Measurements from ENCODE around the gene WDR83.
"Not testable (repeated sequence)": the region's sequence is repeated elsewhere in the genome, so short reads cannot be mapped to it uniquely, and the experiment has no call there.

Gene WDR83

DNA sequence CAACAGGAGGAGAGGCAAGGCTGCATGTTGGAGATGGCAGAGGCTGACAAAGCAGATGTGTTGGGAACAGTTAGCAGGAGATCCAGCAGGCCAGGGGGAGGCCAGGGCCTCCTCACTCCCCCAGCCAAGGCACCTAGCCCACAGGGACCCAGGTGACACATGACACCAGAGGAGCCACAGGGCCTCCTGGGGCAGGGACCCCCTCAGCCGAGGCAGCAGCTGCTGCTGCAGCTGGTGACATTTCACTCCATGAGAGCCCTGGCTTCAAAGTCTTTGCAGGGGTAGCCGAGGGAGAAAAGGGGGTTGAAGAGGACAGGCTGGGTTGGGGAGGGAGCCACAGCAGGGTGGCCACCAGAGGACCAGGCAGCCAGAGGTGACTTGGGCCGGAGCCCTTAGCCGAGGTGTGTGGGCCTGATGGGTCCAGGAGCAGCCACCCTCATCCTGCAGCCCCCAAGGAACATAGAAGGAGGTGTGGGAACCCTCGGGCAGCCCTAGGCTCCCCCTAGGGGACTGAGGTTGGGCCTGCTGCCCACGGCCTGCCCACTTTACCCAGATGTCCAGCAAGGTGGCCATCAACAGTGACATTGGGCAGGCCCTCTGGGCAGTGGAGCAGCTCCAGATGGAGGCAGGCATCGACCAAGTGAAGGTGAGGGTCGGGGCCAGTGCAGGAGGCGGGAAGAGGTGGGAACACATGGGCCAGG is 21.0 kb downstream of the WDR83 start, which contains the start of gene GNG14:
TSS of gene GNG14 (plus strand) at position 503 of the 701 bp plus-strand sequence. CDS start at position 554, 51 bp downstream.
- Histone ChIP-seq H3K9ac (ENCODE audit: low read length) (no peak within 1 kb of the TSS), H3K36me3 (ENCODE audit: control insufficient read depth, insufficient read depth, low read length) (no peaks in the 10 kb centered on the region)

DNA sequence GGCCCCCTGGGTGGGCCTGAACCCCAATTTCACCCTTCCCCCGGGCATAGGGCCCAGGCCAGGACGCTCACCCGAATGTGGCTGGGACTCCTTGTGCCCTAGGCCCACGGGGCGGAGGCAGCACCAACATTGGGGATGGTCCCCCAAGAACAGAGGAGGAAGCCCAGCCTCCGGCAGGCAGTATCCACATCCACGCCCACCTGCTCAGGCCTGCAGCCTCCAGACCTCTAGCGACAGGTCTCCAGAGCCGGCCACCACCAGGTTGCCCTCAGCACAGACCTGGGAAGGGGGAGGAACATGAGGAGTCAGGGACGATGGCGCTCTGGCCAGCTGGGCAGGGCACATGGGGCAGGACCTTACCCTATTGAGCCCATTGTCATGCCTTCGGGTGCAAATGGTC is 22.4 kb downstream of the WDR83 start:
- Histone ChIP-seq H3K9ac (ENCODE audit: low read length) (no peak overlapping the region), H3K27me3 (ENCODE audit: control insufficient read depth, insufficient read depth, low read length) (no peaks in the 10 kb centered on the region), H3K27ac (ENCODE audit: low read depth, low read length) (no peak overlapping the region), H3K4me3 (ENCODE audit: low read depth, low read length) (no peak overlapping the region), H3K4me1 (ENCODE audit: control insufficient read depth, insufficient read depth, low read length) (no peaks in the 10 kb centered on the region), H3K9me3 (ENCODE audit: control insufficient read depth, insufficient read depth, low read depth, low read length) (no peaks in the 10 kb centered on the region), H3K36me3 (ENCODE audit: control insufficient read depth, insufficient read depth, low read length) (no peaks in the 10 kb centered on the region)

More for the DNA sequence above, 21.0 kb downstream of the WDR83 start, which contains the start of gene GNG14:
- Histone ChIP-seq H3K9me3 (ENCODE audit: control insufficient read depth, insufficient read depth, low read depth, low read length) (no peaks in the 10 kb centered on the region), H3K27ac (ENCODE audit: low read depth, low read length) (no peak within 1 kb of the TSS), H3K4me3 (ENCODE audit: low read depth, low read length) (no peak within 1 kb of the TSS), H3K4me1 (ENCODE audit: control insufficient read depth, insufficient read depth, low read length) (no peaks in the 10 kb centered on the region), H3K27me3 (ENCODE audit: control insufficient read depth, insufficient read depth, low read length) (no peaks in the 10 kb centered on the region)

DNA sequence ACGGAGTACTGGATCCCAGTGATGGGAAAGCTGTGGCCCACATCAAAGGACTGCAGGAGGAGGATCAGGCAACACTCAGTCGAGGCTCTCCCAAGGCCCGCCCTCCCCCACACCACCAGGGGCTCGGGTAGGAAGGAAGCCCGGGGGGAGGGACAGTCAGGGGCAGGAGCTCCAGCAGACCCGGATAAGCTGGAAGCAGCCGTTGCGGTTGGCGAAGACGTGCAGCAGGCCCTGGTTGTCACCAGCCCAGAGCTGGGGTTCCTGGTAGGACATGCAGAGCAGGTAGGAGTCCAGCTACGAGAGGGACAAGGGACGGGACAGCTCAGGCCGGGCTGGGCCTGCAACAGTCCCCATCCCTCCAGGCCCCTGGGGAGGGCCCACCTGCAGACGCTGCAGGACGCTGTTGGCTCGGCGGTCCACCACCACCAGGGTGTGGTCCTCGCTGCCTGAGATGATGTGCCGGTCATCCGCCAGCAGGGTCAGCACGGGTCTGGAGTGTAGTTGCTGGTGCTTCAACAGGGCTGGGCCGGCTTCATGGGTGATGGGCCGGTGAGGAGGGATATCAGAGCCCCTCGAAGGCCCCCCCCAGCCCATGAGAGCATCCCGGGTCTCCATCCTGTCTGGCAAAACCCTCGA is 23.1 kb downstream of the WDR83 start:
- Histone ChIP-seq H3K4me1 (ENCODE audit: control insufficient read depth, insufficient read depth, low read length) (no peaks in the 10 kb centered on the region), H3K27me3 (ENCODE audit: control insufficient read depth, insufficient read depth, low read length) (no peaks in the 10 kb centered on the region), H3K9me3 (ENCODE audit: control insufficient read depth, insufficient read depth, low read depth, low read length) (no peaks in the 10 kb centered on the region), H3K36me3 (ENCODE audit: control insufficient read depth, insufficient read depth, low read length) (no peaks in the 10 kb centered on the region), H3K4me3 (ENCODE audit: low read depth, low read length) (no peak overlapping the region), H3K9ac (ENCODE audit: low read length) (no peak overlapping the region), H3K27ac (ENCODE audit: low read depth, low read length) (no peak overlapping the region)

DNA sequence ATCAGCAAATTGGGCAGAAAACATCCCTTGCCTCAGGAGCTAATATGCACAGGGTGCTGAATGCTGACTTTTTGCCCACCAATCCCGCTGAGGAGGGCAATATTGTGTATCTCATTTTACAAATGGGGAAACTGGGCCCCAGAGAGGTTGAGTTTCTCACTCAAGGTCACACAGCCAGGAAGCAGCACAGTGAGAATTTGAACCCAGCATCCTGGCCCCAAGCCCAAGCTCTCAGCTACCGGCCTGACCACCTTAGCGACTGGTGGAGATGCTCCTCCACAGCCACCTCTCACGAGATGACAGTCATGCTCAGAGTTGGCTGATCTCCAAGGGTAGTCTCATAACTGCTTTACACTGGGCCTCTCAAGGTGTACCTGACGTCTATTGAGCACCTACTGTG is 26.4 kb downstream of the WDR83 start:
- H3K36me3 ChIP-seq (ENCODE audit: control insufficient read depth, insufficient read depth, low read length), result 0 out of 2 replicates have a peak, but pooled peaks cover under 1% of the 10 kb centered on the region
- peaks cover 4% of the 10 kb centered on the region; the same call in 1 of the 2 replicates for H3K4me1 ChIP-seq (ENCODE audit: control insufficient read depth, insufficient read depth, low read length)
- no peak overlapping the region for H3K27ac ChIP-seq (ENCODE audit: low read depth, low read length)
- H3K9ac ChIP-seq (ENCODE audit: low read length), result no peak overlapping the region
- H3K4me3 ChIP-seq (ENCODE audit: low read depth, low read length), result no peak overlapping the region
- no peaks in the 10 kb centered on the region for H3K9me3 ChIP-seq (ENCODE audit: control insufficient read depth, insufficient read depth, low read depth, low read length)
- no peaks in the 10 kb centered on the region for H3K27me3 ChIP-seq (ENCODE audit: control insufficient read depth, insufficient read depth, low read length)

DNA sequence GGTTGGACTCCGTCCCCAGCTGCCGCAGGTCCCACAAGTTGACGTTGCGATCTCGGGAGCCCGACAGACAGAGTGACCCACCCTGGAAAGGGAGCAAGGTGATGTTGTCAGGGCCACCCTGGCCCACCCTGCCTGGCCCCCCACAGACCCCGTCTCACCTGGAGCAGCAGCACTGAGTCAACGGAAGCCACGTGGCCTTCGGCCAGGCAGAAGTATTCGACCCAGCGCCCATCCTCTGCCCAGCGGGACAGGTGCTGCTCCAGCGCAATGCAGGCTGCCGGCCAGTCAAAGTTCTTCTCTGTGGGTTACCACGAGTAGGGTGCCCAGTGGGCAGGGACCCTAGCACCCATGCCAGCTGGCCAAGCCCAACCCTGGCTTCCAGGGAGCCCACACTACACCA is 28.0 kb downstream of the WDR83 start:
- Histone ChIP-seq H3K4me1 (ENCODE audit: control insufficient read depth, insufficient read depth, low read length) (peaks cover 4% of the 10 kb centered on the region; the same call in 1 of the 2 replicates), H3K4me3 (ENCODE audit: low read depth, low read length) (no peak overlapping the region), H3K9ac (ENCODE audit: low read length) (no peak overlapping the region), H3K27me3 (ENCODE audit: control insufficient read depth, insufficient read depth, low read length) (no peaks in the 10 kb centered on the region), H3K27ac (ENCODE audit: low read depth, low read length) (no peak overlapping the region), H3K36me3 (ENCODE audit: control insufficient read depth, insufficient read depth, low read length) (peaks cover 14% of the 10 kb centered on the region), H3K9me3 (ENCODE audit: control insufficient read depth, insufficient read depth, low read depth, low read length) (no peaks in the 10 kb centered on the region)

DNA sequence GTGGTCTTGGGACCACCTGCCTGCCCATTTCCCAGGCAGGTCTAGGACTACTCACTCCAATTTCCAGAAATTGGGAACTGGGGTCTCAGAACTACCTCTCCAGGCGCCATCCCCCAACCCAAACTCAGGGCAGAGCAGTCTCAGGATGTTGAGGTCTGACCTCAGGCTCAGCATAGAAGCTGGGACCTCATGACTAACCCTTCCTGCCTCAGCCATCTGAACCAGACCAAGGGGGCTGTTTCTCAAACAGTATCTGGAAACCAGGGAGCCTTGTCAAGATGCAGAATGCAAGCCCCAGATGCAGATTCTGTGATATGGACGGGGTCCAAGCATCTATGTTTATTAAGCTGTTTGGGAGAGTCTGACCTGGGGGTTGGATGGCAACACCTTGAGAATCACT is 28.5 kb downstream of the WDR83 start:
- Histone ChIP-seq H3K9ac (ENCODE audit: low read length) (no peak overlapping the region), H3K36me3 (ENCODE audit: control insufficient read depth, insufficient read depth, low read length) (peaks cover 19% of the 10 kb centered on the region), H3K4me3 (ENCODE audit: low read depth, low read length) (no peak overlapping the region), H3K4me1 (ENCODE audit: control insufficient read depth, insufficient read depth, low read length) (peaks cover 4% of the 10 kb centered on the region; the same call in 1 of the 2 replicates), H3K27ac (ENCODE audit: low read depth, low read length) (no peak overlapping the region), H3K9me3 (ENCODE audit: control insufficient read depth, insufficient read depth, low read depth, low read length) (no peaks in the 10 kb centered on the region), H3K27me3 (ENCODE audit: control insufficient read depth, insufficient read depth, low read length) (no peaks in the 10 kb centered on the region)

DNA sequence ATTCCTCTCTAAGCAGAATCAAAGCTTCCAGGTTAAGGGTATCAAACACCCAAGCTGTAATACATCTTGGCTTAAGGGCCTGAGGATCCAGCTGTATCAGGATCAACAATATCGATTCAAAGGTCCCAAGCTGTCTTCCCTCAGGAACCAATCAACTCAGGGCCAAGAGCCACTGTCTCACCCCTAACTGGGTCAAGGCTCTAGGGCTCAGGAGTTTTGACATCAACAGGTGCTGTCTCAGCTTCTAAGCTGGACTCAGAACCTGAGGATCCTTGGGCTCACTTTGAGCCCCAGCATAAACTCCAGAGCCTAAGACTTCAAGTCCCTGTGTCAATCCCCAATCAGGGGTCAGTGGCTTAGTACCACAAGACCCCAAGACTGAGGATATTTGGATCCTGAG is 28.9 kb downstream of the WDR83 start:
- no peaks in the 10 kb centered on the region for H3K27me3 ChIP-seq (ENCODE audit: control insufficient read depth, insufficient read depth, low read length)

DNA sequence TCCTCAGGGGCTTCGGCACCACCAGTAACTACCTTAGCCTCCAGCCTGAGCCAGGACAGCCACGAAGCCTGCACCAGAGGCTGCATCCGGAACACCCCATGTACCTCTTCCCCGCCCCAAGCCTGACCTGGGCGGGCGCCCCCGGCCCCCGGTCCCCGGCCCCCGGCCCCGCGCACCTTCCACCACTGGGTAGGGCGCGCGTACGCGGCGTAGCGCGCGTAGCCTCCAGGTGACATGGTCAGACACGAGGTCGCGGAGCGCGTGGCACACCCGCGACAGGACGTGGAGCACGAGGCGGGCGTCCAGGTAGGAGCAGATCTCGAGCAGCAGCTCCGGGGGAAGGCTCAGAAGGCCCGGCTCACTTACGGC is 29.4 kb downstream of the WDR83 start:
- H3K4me3 ChIP-seq (ENCODE audit: low read depth, low read length), result peak overlapping the region; percentile 84
- H3K4me1 ChIP-seq (ENCODE audit: control insufficient read depth, insufficient read depth, low read length), result peaks cover 4% of the 10 kb centered on the region; the same call in 1 of the 2 replicates

More for the DNA sequence above, 28.9 kb downstream of the WDR83 start:
- peaks cover 22% of the 10 kb centered on the region for H3K36me3 ChIP-seq (ENCODE audit: control insufficient read depth, insufficient read depth, low read length)
- no peak overlapping the region for H3K27ac ChIP-seq (ENCODE audit: low read depth, low read length)
- peaks cover 4% of the 10 kb centered on the region; the same call in 1 of the 2 replicates for H3K4me1 ChIP-seq (ENCODE audit: control insufficient read depth, insufficient read depth, low read length)
- H3K4me3 ChIP-seq (ENCODE audit: low read depth, low read length), result peak overlapping the region; percentile 84
- H3K9ac ChIP-seq (ENCODE audit: low read length), result peak overlapping the region; percentile 49
- no peaks in the 10 kb centered on the region for H3K9me3 ChIP-seq (ENCODE audit: control insufficient read depth, insufficient read depth, low read depth, low read length)

DNA sequence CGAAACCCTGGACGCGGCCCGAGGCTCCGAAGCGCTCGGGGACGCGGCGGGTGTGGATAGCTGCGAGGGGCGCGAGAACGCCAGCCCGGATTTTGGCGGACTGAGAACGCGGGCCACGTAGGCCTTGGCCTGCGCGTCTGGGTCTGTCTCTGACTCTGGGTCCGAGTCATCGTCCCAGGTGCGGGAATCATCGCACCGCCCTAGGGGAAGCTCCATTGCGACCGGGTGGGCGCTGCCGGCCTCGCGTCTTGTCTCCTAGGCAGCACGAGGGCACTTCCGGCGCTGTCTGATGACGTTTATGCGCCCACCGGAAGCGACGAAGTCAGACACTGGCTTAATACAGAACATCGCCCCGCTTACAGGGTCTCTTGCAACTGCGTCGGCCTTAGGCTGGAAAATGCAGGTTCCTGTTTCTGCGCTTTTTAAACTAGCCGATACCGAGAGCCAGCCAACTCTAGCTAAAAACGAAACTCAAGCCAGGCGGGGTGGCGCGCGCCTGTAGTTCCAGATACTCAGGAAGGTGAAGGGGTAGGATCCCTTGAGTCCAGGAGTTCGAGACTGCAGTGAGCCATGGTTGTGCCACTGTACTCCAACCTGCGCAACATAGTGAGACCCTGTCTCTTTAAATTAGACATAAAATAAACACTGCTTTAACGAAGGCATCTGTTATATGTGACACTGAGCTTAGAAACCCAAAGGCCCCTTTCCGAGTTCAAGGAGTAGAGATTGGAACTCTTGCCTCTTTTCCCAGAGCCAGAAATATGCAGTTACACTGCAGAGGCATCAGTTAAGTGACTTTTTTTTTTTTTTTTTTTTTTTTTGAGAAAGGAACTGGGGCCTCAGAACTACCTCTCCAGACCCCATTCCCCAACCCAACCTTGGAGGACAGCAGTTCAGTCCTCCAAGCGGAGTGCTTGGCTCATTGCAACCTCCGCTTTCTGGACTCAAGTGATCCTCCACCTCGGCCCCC is 30.0 kb downstream of the WDR83 start, which contains the start of gene FBXW9:
TSS of gene FBXW9 (minus strand) at position 266 of the 970 bp plus-strand sequence. CDS start at position 216, 50 bp downstream.
- Histone ChIP-seq H3K4me1 (ENCODE audit: control insufficient read depth, insufficient read depth, low read length) (peaks cover 4% of the 10 kb centered on the region; the same call in 1 of the 2 replicates), H3K36me3 (ENCODE audit: control insufficient read depth, insufficient read depth, low read length) (peaks cover 34% of the 10 kb centered on the region), H3K9me3 (ENCODE audit: control insufficient read depth, insufficient read depth, low read depth, low read length) (no peaks in the 10 kb centered on the region), H3K4me3 (ENCODE audit: low read depth, low read length) (peak within 1 kb of the TSS; percentile 84), H3K27ac (ENCODE audit: low read depth, low read length) (peak within 1 kb of the TSS; percentile 47; the same call in 1 of the 2 replicates), H3K9ac (ENCODE audit: low read length) (peak within 1 kb of the TSS; percentile 86), H3K27me3 (ENCODE audit: control insufficient read depth, insufficient read depth, low read length) (no peaks in the 10 kb centered on the region)

More for the DNA sequence above, 29.4 kb downstream of the WDR83 start:
- H3K27me3 ChIP-seq (ENCODE audit: control insufficient read depth, insufficient read depth, low read length), result no peaks in the 10 kb centered on the region
- peak overlapping the region; percentile 86 for H3K9ac ChIP-seq (ENCODE audit: low read length)
- H3K27ac ChIP-seq (ENCODE audit: low read depth, low read length), result no peak overlapping the region
- no peaks in the 10 kb centered on the region for H3K9me3 ChIP-seq (ENCODE audit: control insufficient read depth, insufficient read depth, low read depth, low read length)
- peaks cover 27% of the 10 kb centered on the region for H3K36me3 ChIP-seq (ENCODE audit: control insufficient read depth, insufficient read depth, low read length)

DNA sequence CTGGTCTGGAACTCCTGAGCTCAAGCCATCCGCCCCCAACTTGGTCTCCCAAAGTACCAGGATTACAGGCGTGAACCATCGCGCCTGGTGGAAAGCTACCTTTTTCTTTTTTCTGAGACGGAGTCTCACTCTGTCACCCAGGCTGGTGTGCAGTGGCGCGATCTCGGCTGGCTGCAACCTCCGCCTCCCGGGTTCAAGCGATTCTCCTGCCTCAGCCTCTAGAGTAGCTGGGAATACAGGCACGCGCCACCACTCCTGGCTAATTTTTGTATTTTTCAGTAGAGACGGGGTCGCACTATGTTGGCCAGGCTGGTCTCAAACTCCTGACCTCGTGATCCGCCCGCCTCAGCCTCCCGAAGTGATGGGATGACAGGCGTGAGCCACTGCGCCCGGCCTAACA is 30.8 kb downstream of the WDR83 start:
- H3K27me3 ChIP-seq (ENCODE audit: control insufficient read depth, insufficient read depth, low read length); H3K4me1 ChIP-seq (ENCODE audit: control insufficient read depth, insufficient read depth, low read length); H3K27ac ChIP-seq (ENCODE audit: low read depth, low read length); H3K9me3 ChIP-seq (ENCODE audit: control insufficient read depth, insufficient read depth, low read depth, low read length): not testable (repeated sequence)
- H3K4me3 ChIP-seq (ENCODE audit: low read depth, low read length), result peak overlapping the region; percentile 84
- H3K36me3 ChIP-seq (ENCODE audit: control insufficient read depth, insufficient read depth, low read length), result peaks cover 41% of the 10 kb centered on the region
- H3K9ac ChIP-seq (ENCODE audit: low read length), result peak overlapping the region; percentile 86

Measured in HUES6 (cell line).